Neural cell (in vitro differentiated cells): ENCODE data around the gene TFDP2.
"Not testable (repeated sequence)": the region's sequence is repeated elsewhere in the genome, so short reads cannot be mapped to it uniquely, and the experiment has no call there.

Source experiments
- EP300 ChIP-seq: fragments of 450-650 bp; conservative IDR thresholded peaks from 2 replicates; pipeline ENCODE4 v1.6.1; 2014; ENCODE audit warnings: antibody characterized with exemption, mild to moderate bottlenecking, moderate library complexity; ENCODE audit not compliant: poor library complexity, severe bottlenecking
- EZH2 ChIP-seq: fragments of 200-600, 300-800 bp; shearing (Covaris generic), sonication (generic); IDR thresholded peaks from 2 replicates; pipeline ENCODE4 v1.6.1; 2014; ENCODE audit warnings: antibody characterized with exemption, low read length, borderline replicate concordance, mild to moderate bottlenecking; ENCODE audit not compliant: insufficient read depth, poor library complexity, severe bottlenecking
- POLR2AphosphoS5 ChIP-seq: IDR thresholded peaks from 2 replicates; pipeline ENCODE4 v1.6.1; 2012
- TF ChIP-seq, protein P1 (sequence below): fragments of 450-650 bp; IDR thresholded peaks from 2 replicates; pipeline ENCODE4 v1.5.1; 2014; ENCODE audit warnings: antibody characterized with exemption, mild to moderate bottlenecking, moderate library complexity; ENCODE audit not compliant: poor library complexity, severe bottlenecking
- TF ChIP-seq, protein P2 (sequence below): IDR thresholded peaks from 2 replicates; pipeline ENCODE4 v1.6.1; 2012; ENCODE audit warnings: borderline replicate concordance

DNA sequence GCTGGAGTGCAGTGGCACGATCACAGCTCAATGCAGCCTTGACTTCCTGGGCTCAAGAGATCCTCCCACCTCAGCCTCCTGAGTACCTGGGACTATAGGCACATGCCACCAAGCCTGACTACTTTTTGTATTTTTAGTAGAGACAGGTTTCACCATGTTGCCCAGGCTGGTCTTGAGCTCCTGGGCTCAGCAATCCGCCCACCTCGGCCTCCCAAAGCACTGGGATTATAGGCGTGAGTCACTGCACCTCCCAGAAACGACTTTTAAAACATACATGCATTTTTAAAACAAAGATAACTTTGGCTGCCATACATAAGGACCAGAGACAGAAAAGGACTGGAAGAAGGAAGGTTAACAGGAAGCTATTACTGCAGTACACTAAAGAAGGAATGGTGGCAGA is 4.8 kb downstream of the TFDP2 start:
- TF ChIP-seq, protein P1, sequence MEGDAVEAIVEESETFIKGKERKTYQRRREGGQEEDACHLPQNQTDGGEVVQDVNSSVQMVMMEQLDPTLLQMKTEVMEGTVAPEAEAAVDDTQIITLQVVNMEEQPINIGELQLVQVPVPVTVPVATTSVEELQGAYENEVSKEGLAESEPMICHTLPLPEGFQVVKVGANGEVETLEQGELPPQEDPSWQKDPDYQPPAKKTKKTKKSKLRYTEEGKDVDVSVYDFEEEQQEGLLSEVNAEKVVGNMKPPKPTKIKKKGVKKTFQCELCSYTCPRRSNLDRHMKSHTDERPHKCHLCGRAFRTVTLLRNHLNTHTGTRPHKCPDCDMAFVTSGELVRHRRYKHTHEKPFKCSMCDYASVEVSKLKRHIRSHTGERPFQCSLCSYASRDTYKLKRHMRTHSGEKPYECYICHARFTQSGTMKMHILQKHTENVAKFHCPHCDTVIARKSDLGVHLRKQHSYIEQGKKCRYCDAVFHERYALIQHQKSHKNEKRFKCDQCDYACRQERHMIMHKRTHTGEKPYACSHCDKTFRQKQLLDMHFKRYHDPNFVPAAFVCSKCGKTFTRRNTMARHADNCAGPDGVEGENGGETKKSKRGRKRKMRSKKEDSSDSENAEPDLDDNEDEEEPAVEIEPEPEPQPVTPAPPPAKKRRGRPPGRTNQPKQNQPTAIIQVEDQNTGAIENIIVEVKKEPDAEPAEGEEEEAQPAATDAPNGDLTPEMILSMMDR, result not testable (repeated sequence)
- TF ChIP-seq EZH2, POLR2AphosphoS5, EP300: not testable (repeated sequence)
- TF ChIP-seq, protein P2, sequence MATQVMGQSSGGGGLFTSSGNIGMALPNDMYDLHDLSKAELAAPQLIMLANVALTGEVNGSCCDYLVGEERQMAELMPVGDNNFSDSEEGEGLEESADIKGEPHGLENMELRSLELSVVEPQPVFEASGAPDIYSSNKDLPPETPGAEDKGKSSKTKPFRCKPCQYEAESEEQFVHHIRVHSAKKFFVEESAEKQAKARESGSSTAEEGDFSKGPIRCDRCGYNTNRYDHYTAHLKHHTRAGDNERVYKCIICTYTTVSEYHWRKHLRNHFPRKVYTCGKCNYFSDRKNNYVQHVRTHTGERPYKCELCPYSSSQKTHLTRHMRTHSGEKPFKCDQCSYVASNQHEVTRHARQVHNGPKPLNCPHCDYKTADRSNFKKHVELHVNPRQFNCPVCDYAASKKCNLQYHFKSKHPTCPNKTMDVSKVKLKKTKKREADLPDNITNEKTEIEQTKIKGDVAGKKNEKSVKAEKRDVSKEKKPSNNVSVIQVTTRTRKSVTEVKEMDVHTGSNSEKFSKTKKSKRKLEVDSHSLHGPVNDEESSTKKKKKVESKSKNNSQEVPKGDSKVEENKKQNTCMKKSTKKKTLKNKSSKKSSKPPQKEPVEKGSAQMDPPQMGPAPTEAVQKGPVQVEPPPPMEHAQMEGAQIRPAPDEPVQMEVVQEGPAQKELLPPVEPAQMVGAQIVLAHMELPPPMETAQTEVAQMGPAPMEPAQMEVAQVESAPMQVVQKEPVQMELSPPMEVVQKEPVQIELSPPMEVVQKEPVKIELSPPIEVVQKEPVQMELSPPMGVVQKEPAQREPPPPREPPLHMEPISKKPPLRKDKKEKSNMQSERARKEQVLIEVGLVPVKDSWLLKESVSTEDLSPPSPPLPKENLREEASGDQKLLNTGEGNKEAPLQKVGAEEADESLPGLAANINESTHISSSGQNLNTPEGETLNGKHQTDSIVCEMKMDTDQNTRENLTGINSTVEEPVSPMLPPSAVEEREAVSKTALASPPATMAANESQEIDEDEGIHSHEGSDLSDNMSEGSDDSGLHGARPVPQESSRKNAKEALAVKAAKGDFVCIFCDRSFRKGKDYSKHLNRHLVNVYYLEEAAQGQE, result not testable (repeated sequence)
